Stimulated activated naive CD8-positive, alpha-beta T cell treated with anti-CD3 and anti-CD28 coated beads, Interleukin-15, amount 100 ng/mL, for 72 hours (primary cell): Measurements from ENCODE around the gene RAB27A.
"Not testable (repeated sequence)": the region's sequence is repeated elsewhere in the genome, so short reads cannot be mapped to it uniquely, and the experiment has no call there.

Experiments used
- ATAC-seq: fragments of 150-1000 bp; cut with Tn5 transposase; 2 replicates; pipeline ENCODE4 v1.10.0; 2021; ENCODE audit warnings: mild to moderate bottlenecking, moderate library complexity
- DNase-seq, 2 donors: peaks; one replicate each; pipeline ENCODE4 v3.0.0; 2021 to 2022
- H3K27ac Mint-ChIP-seq, 2 donors: one replicate each; pipeline ENCODE4 v1.8.0; 2022; ENCODE audit warnings: mild to moderate bottlenecking in 2 of 2, mixed read lengths in 2 of 2, moderate library complexity in 2 of 2
- H3K27me3 Mint-ChIP-seq: one replicate; pipeline ENCODE4 v1.8.0; 2022; ENCODE audit warnings: mixed read lengths
- H3K4me1 Mint-ChIP-seq: one replicate; pipeline ENCODE4 v1.8.0; 2022; ENCODE audit warnings: mild to moderate bottlenecking, mixed read lengths
- H3K4me3 Mint-ChIP-seq, 2 donors: one replicate each; pipeline ENCODE4 v1.8.0; 2022; ENCODE audit warnings: mild to moderate bottlenecking in 2 of 2, mixed read lengths in 2 of 2, moderate library complexity in 1 of 2
- H3K9me3 Mint-ChIP-seq, 2 donors: one replicate each; pipeline ENCODE4 v1.8.0; 2022; ENCODE audit warnings: mixed read lengths in 2 of 2

RAB27A gene

DNA sequence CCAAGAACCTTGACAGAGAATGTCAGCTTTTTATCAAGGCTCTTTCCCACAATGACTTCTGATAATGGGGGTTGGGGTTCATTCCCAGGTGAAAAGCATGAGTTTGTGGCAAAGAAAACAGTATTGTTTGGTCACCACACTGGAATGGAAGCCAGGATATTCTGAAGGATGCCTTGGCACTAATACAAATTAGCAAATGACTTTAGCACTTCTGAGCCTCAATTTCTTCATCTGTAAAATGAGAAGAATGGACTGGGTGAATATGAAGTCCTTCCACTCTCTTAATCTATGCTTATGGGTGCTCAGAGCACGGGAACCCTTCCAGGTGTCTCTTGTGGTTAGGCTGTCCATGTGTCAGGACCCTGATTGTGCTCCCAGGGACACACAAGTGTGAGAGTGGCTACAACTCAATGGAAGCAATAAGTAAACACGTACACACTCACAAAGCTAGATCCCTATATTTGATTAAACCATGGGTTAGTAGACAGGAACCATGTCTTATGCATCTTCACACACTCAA lies 21.4 kb downstream of the RAB27A start:
- DNase-seq (no peak), ATAC-seq (no peak)
- Mint-ChIP-seq H3K27me3 (no peaks in the 10 kb centered on the region), H3K4me3 (peak overlapping the region; percentile 71 to 75), H3K27ac (peak overlapping the region; percentile 82 to 95), H3K9me3 (peaks cover 0 to 5% of the 10 kb centered on the region in 2 donors), H3K4me1 (peaks cover 81% of the 10 kb centered on the region)

DNA sequence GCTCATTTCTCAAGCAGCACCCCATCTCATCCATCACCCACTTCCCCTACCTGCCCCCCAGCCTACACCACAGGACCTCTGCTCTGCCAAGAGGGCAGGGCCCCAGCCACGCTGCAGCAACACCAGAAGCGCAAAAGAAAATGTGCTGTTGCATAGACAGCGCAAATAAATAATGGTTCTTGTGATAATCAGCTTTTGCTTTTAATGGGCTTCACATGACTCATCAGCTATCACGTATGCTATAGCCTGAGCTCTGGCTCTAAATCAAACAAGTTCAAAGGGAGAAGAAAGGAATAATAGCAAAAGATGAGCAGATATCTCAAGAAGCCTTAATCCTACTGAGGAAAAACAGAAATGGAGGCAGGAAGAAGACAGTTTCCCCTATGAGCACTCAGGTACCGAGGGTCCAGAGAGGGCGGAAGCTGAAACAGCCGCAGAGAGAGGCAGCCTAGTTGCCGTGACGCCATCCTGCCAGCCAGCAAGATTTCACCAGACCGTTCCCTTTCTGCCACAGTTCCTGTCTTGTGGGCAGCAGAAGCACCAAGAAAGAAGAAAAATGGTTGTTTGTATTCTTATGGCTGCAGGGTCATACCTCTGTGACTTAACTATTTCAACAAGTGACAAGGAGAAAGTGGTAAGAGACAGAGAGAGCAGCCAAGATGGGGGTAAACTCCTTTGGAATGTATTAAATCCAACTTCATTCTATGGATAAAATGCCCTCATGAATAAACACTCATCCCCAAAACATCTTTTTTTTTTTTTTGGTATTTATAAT lies 22.0 kb downstream of the RAB27A start:
- peak; percentile 98 for ATAC-seq
- Mint-ChIP-seq H3K9me3 (peaks cover 0 to 2% of the 10 kb centered on the region in 2 donors), H3K4me1 (peaks cover 74% of the 10 kb centered on the region), H3K27ac (peak overlapping the region; percentile 94 to 95), H3K4me3 (peak overlapping the region; percentile 75 to 80), H3K27me3 (no peaks in the 10 kb centered on the region)
- peak; percentile 59 to 78 for DNase-seq

DNA sequence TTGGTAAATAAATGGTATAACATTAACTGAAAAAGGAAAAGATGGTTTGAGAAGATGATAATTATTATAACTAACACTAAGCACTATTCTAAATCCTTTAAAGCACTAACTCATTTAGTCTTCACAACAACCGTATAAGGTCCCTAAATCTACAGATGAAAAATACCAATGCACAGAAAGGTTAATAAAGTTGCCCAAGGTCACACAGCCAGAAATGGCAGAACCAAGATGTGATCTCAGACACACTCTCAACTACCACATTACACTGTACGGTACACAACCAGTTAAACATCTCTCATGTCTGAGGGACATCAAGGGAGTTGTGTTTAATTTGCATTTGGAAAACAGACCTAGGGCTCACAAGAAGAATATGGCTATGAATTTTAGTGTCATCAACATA lies 23.1 kb downstream of the RAB27A start:
- H3K4me1 Mint-ChIP-seq, result peaks cover 64% of the 10 kb centered on the region
- DNase-seq, result no peak
- no peaks in the 10 kb centered on the region for H3K27me3 Mint-ChIP-seq
- no peaks in the 10 kb centered on the region for H3K9me3 Mint-ChIP-seq
- ATAC-seq, result no peak
- peak overlapping the region; percentile 75 to 80 for H3K4me3 Mint-ChIP-seq
- H3K27ac Mint-ChIP-seq, result peak overlapping the region; percentile 43 to 94

DNA sequence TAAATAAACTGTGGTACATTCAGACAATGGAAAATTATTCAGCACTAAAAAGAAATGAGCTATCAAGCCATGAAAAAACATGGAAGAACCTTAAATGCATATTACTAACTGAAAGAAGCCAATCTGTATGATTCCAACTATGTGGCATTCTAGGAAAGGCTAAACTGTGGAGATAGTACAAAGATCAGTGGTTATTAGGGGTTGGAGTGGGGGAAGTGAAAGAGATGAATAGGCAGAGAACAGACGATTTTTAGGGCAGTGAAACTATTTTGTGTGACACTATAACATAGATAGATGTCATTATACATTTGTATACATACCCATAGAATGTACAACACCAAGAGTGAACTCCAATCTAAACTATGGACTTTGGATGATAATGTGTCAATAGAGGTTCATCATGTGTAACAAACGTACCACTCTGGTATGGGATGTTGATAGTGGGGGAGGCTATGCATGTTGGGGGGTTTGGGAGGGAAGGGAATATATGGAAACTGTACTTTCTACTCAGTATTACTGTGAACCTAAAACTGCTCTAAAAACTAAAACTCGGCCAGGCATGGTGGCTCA lies 29.0 kb downstream of the RAB27A start:
- no peaks in the 10 kb centered on the region for H3K9me3 Mint-ChIP-seq
- H3K27me3 Mint-ChIP-seq, result no peaks in the 10 kb centered on the region
- no peak overlapping the region for H3K4me3 Mint-ChIP-seq
- H3K27ac Mint-ChIP-seq, result no peak overlapping the region
- peaks cover 47% of the 10 kb centered on the region for H3K4me1 Mint-ChIP-seq
- DNase-seq (no peak), ATAC-seq (no peak)

DNA sequence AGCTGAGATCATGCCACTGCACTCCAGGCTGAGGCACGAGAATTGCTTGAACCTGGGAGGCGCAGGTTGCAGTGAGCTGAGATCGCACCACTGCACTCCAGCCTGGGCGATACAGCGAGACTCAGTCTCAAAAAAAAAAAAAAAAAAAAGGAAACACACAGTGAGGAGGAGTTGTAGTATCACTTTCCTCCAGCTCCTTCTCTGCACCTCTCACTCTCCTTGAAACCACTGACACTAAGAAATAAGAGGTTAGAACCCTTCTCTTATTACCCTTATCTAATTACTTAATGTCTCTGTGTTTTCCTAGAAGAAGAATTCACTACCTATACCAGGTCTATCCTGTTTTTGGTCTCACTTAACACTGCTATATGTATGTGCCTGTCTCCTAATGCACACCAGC lies 31.7 kb downstream of the RAB27A start:
- H3K9me3 Mint-ChIP-seq, result no peaks in the 10 kb centered on the region
- no peaks in the 10 kb centered on the region for H3K27me3 Mint-ChIP-seq
- DNase-seq, result no peak
- peak overlapping the region; percentile 40 to 57 for H3K4me3 Mint-ChIP-seq
- peak; percentile 53 for ATAC-seq
- peaks cover 61% of the 10 kb centered on the region for H3K4me1 Mint-ChIP-seq
- peak overlapping the region in 1 of 2 donors; percentile 73 for H3K27ac Mint-ChIP-seq

DNA sequence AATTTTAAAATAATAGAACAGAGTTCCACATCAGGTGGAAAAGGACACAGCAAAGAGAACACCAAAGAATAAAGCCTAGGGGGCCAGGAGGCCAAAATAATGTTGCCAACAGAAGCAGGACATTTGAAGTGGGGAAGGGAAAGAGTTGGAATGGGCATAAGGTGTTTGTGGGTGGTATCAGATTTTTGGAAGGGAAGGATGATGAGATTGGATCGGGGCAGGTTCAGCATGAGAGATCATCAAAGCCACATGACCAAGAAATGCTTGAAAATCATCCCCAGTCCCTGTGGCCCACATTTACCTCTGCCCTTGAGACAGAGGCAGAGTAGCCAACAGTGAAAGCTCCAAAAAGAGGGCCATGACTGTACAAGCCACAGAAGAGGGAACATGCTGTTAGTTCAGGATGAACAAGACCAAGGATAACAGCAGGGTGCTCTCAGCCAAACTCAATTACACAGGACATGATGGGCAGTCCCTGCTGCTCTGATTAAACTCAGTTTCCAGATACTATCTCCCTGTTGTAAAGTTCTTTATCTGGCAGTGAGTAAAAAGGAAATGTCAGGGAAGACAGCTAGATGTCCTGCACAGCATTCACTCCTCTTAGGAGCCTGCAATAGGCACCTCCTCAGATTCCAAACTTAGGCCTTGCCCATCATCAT lies 32.5 kb downstream of the RAB27A start:
- ATAC-seq, result no peak
- peak overlapping the region; percentile 22 to 39 for H3K27ac Mint-ChIP-seq

DNA sequence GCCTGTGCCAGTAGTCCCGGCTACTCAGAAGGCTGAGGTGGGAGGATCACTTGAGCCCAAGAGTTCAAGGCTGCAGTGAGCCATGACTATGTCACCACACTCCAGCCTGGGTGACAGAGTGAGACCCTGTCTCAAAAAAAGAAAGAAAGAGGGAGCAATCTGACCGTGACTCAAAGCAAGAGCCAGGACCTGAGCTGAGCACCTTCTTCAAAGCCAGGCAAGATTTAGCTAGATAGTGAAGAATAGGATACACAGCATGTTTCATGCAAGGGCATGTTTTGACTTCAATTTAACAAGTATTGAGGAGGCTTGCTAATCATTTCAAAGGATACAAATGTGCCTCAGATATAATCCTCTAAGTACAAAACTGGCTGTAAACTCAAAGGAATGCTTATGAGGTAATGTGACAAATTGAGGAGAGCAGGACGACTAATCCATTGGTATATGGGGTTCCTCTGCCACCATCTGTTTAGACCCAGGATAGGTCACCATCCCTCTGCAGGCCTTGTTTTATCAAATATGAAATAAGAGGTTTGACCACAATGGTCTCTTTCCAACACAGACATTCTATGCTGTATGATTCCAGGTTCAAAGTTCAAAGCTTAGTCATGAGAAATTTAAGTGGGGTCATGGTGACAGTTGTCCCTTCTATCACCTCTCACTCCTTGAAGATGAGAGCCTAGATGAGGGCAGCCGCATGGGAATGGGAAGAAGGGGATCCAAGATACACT lies 33.2 kb downstream of the RAB27A start:
- ATAC-seq (peak; percentile 59), DNase-seq (no peak)
- Mint-ChIP-seq H3K4me3 (peak overlapping the region; percentile 78 to 79), H3K9me3 (no peaks in the 10 kb centered on the region), H3K27me3 (no peaks in the 10 kb centered on the region), H3K4me1 (peaks cover 76% of the 10 kb centered on the region), H3K27ac (peak overlapping the region; percentile 86 to 92)

More for the DNA sequence above, 32.5 kb downstream of the RAB27A start:
- H3K4me3 Mint-ChIP-seq, result peak overlapping the region in 1 of 2 donors; percentile 40
- H3K27me3 Mint-ChIP-seq, result no peaks in the 10 kb centered on the region
- peaks cover 69% of the 10 kb centered on the region for H3K4me1 Mint-ChIP-seq
- H3K9me3 Mint-ChIP-seq, result no peaks in the 10 kb centered on the region
- DNase-seq, result no peak

DNA sequence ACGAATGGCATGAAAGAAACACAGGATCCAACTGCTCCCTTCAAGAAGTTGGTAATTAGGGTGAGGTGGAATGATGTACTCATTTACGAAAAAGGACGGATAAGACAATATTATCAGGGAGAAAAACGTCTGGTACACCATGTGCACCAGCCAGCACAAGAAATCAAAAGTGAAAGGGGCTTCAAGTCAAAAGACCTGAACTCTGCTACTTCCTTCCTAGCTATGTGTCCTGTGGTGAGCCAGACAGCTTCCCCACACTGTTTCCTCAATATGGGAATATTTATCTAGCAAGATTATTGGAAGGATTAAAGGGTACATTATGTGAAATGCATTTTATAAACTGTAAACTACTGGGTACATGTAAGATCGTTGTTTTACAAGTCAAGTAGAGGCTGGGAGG lies 33.9 kb downstream of the RAB27A start:
- no peaks in the 10 kb centered on the region for H3K27me3 Mint-ChIP-seq

DNA sequence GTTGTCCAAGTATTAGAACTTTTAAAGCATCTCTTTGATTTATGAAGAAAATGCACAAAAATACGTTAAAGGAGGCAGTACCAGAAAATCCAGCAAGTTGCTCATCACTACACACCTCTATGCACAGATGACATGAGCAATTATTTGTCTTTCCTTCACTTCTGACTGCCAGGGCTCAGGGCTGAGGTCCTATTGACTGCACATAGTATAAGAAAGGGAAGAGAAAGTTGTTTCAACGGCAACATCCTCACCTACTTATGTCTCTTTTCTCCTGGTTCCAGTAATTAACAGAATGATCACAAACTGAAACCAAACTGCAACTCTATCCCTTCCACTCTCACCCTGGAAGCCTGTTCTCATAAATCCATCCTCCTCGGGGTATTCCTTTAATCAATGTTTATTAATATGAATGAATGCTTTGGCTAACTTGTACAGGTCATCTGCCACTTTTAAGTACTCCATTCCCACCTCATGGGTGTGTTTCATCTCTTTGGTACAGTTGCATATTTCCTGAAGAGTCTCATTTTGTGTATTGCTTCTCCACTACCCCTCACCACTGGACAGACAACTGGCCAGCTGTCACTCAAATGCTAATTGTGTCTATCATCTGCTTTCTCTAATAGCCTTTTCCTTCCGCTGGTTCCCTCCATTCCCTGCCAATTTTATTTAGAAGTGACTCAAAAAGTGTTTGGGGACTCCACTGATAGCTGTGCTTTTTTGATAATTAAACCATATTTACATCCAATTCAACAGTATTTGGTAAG lies 34.5 kb downstream of the RAB27A start:
- ATAC-seq (peak; percentile 51), DNase-seq (no peak)
- Mint-ChIP-seq H3K27me3 (no peaks in the 10 kb centered on the region), H3K4me3 (peak overlapping the region; percentile 78 to 79), H3K4me1 (peaks cover 79% of the 10 kb centered on the region), H3K9me3 (no peaks in the 10 kb centered on the region), H3K27ac (peak overlapping the region; percentile 84 to 92)

More for the DNA sequence above, 33.9 kb downstream of the RAB27A start:
- DNase-seq (no peak), ATAC-seq (peak; percentile 48)
- H3K27ac Mint-ChIP-seq, result peak overlapping the region; percentile 86 to 92
- peak overlapping the region; percentile 78 to 79 for H3K4me3 Mint-ChIP-seq
- peaks cover 80% of the 10 kb centered on the region for H3K4me1 Mint-ChIP-seq
- no peaks in the 10 kb centered on the region for H3K9me3 Mint-ChIP-seq

DNA sequence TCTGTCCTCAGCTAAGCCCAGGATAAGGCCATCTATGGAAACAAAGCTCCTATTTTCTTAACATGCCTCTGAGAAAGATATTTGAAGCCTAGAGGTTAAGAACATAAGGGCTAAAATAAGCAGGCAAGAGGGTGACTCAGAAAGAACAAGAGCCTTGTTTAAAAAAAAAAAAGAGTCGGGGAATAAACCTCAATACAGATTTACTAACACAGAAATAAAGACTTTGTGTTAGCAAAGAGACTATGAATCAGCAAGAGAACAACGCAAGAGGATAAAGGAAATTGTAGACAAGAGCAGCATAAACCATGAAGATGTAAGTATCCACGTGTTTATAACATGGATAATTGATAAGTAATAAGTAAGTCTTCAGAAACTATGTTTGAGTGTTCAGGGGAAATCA lies 36.0 kb downstream of the RAB27A start:
- Mint-ChIP-seq H3K27me3 (no peaks in the 10 kb centered on the region), H3K9me3 (no peaks in the 10 kb centered on the region), H3K4me1 (peaks cover 75% of the 10 kb centered on the region), H3K27ac (peak overlapping the region in 1 of 2 donors; percentile 11), H3K4me3 (peak overlapping the region; percentile 26 to 36)
- DNase-seq (no peak), ATAC-seq (peak; percentile 45)

DNA sequence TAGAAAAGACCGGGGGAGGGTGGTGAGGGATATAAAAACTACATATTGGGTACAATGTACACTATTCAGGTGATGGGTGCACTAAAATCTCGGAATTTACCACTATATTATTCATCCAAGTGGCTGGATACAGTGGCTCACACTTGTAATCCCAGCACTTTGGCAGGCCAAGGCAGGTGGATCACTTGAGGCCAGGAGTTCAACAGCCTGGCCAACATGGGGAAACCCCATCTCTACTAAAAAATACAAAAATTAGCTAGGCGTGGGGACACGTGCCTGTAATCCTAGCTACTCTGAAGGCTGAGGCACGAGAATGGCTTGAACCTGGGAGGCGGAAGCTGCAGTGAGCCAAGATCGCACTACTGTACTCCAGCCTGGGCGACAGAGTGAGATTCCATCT lies 37.4 kb downstream of the RAB27A start:
- not testable (repeated sequence) for H3K4me3 Mint-ChIP-seq, ATAC-seq, H3K27me3 Mint-ChIP-seq, H3K27ac Mint-ChIP-seq, H3K9me3 Mint-ChIP-seq, DNase-seq
- peaks cover 73% of the 10 kb centered on the region for H3K4me1 Mint-ChIP-seq

DNA sequence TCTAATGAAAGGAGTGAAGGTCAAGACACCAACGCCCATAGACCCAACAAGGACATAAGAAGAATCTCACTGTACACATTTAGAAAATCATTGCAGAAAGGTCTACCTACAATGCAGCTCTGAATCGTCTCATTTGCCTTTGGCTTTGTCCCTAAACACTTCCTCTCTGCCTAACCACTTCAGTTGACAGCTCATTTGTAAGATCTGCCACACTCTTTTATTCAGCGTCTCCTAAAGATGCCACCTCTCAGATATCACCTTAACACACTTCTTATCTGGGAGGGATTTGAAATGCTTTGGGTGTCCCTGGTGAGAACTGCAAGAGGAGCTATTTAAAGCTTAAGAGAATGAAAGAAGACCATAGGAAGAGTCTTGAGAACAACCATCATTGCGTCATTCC lies 38.7 kb downstream of the RAB27A start:
- Mint-ChIP-seq H3K4me1 (peaks cover 67% of the 10 kb centered on the region), H3K9me3 (no peaks in the 10 kb centered on the region), H3K27ac (peak overlapping the region in 1 of 2 donors; percentile 80), H3K4me3 (peak overlapping the region; percentile 30 to 49), H3K27me3 (no peaks in the 10 kb centered on the region)
- DNase-seq (no peak), ATAC-seq (peak; percentile 57)

DNA sequence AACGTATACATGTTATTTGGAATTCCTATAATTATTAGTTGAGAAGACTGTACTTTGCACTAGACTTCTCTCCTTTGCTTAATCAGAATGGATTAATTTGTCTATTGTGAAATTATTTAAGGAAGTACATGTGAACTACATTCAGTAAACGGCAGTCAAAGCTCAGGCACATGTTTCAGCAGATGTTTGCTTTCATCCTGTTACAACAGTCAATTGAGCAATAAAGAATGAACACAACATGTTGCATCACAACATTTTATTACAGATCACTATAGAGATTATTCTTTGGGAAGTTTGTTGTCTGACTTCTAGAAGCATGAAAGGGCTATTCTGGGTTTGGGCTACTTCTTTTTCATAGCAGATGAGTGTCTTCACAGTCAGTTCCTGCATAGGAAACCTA lies 39.2 kb downstream of the RAB27A start:
- Mint-ChIP-seq H3K27me3 (no peaks in the 10 kb centered on the region), H3K4me3 (no peak overlapping the region), H3K4me1 (peaks cover 62% of the 10 kb centered on the region), H3K27ac (peak overlapping the region in 1 of 2 donors; percentile 37), H3K9me3 (no peaks in the 10 kb centered on the region)
- ATAC-seq, result no peak
- DNase-seq, result no peak

DNA sequence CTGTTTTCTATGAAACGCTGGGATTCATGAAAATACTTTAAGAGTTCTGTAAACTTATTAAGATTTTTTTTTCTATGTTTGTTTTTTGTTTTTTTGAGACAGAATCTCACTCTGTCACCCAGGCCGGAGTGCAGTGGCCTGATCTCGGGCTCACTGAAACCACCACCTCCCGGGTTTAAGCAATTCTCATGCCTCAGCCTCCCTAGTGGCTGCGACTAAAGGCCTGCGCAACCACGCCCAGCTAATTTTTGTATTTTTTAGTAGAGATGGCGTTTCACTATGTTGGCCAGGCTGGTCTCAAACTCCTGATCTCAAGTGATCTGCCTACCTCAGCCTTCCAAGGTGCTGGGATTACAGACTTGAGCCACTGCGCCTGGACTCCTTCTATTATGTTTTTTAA lies 39.7 kb downstream of the RAB27A start:
- H3K27me3 Mint-ChIP-seq, H3K4me3 Mint-ChIP-seq, ATAC-seq, H3K27ac Mint-ChIP-seq, DNase-seq, H3K9me3 Mint-ChIP-seq: not testable (repeated sequence)
- peaks cover 62% of the 10 kb centered on the region for H3K4me1 Mint-ChIP-seq

DNA sequence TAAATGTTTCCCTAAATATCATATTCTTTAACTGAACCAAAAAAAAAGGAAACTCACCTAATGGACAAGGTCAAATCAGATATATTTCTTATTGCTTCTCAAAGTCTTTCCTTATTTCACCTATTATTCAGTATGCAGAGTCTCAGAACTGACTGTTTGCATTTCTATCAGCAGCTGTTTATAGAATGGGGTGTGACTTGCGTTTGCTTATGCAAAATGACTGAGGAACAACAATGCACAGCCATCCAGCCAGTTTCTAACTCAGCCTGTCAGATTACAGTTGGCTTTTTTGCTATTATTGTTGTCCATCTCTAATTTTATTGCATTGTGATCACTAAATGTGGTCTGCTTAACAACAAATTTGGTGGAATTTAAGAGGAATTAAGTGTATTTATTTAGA lies 40.7 kb downstream of the RAB27A start:
- no peaks in the 10 kb centered on the region for H3K27me3 Mint-ChIP-seq
- no peak overlapping the region for H3K27ac Mint-ChIP-seq
- ATAC-seq (no peak), DNase-seq (no peak)
- H3K9me3 Mint-ChIP-seq, result no peaks in the 10 kb centered on the region
- peaks cover 65% of the 10 kb centered on the region for H3K4me1 Mint-ChIP-seq
- no peak overlapping the region for H3K4me3 Mint-ChIP-seq
